GM12891 (cell line): ENCODE results near the gene KPNB1.

Source experiments
- DNase-seq: peaks from one replicate; pipeline ENCODE4 v3.0.0; 2011; ENCODE audit warnings: low spot score; ENCODE audit not compliant: insufficient read length
- FAIRE-seq: peaks from 2 replicates; lab custom pipeline; 2011; peaks lifted over from hg19 to GRCh38; lab: Jason Lieb, UNC
- PAX5 ChIP-seq: IDR thresholded peaks from 2 replicates; pipeline ENCODE4 v1.6.1; 2011; ENCODE audit warnings: low read length, moderate library complexity, mild to moderate bottlenecking; ENCODE audit not compliant: insufficient read depth, severe bottlenecking
- POLR2A ChIP-seq: IDR thresholded peaks from 2 replicates; pipeline ENCODE4 v1.6.1; 2011; ENCODE audit warnings: low read depth, low read length, control low read depth
- POLR2AphosphoS5 ChIP-seq: IDR thresholded peaks from 2 replicates; pipeline ENCODE4 v1.6.1; 2011; ENCODE audit warnings: low read depth, low read length, control low read depth
- POU2F2 ChIP-seq: IDR thresholded peaks from 2 replicates; pipeline ENCODE4 v1.6.1; 2011; ENCODE audit warnings: low read depth, mild to moderate bottlenecking, control low read depth, low read length, moderate library complexity
- SPI1 ChIP-seq: IDR thresholded peaks from 2 replicates; pipeline ENCODE4 v1.6.1; 2011; ENCODE audit warnings: low read depth, low read length, control low read depth
- TAF1 ChIP-seq: IDR thresholded peaks from 2 replicates; pipeline ENCODE4 v1.6.1; 2011; ENCODE audit warnings: low read depth, low read length, control low read depth

KPNB1 gene

DNA sequence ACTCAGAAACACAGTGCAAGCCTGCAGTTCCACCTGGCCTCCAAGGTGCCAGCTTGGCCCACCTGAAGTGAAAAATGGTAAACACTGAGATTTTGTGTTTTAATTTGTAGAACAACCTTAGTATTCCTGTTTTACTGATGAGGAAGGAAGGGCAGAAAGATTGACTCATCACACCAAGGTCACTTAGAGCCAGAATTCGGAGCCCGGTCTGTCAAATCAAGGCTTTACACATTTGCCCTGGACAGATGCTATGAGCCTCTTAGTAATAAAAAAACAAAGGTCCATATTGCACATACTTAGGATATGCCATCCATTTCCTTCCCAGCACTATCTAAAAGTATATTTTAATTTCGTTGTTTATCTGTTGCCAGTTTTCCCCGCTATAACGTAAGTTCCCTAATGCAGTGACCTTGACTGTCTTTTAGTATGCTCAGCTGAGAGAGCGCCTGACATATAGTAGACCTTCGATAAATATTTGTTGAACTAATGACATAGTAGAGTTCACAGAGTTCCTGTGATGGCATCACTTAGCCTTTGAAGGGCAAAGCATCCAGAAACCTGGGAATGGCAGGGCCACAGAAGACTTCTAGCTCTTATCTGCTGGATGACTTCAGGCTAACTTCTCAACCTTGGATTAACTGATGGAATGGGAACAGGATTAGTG is 37.1 kb downstream of the KPNB1 start:
- FAIRE-seq = no peak
- no peak for TF ChIP-seq POLR2A
- no peak for TF ChIP-seq SPI1
- no peak for TF ChIP-seq TAF1
- no peak for TF ChIP-seq PAX5
- no peak for DNase-seq

DNA sequence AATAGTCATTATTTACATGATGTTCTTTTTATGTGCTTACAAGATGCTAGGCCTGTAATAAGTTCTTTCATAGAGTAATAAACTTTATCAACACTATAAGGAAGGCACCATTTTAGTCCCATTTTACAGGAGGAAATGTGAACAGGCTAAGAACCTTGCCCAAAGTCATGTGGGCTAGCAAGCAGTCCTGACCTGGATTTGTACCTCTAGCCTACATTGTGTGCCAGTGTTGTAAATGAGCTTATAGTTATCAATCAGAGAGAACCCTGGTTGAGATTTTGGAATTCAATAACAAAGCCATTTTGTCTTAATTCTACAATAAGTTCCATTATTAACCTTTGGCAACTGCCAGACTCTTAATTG is 37.6 kb downstream of the KPNB1 start:
- DNase-seq (no peak), FAIRE-seq (no peak)
- TF ChIP-seq POU2F2 (no peak), POLR2AphosphoS5 (no peak), TAF1 (no peak), POLR2A (no peak), SPI1 (no peak), PAX5 (no peak)

DNA sequence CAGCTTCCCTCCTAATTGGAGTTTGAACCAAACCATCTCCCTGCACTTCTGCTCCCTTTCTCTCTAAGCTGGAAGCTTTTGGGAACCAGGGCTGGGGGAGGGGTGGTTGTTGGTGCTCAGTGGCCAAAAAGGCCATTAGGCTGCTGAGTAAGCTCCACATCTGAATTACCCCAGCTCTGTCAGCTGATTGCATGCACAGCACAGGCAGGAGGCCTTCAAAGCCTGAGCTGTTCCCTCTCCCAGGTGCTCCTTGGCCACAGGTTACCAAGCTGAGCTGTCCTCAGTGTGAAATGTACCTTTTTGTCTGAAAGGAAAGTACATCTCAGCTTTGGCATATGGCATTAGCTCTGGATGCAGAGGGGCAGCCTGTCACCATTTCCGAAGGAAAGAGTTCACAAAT is 38.0 kb downstream of the KPNB1 start:
- no peak for TF ChIP-seq SPI1
- TF ChIP-seq POLR2A = no peak
- TF ChIP-seq POU2F2 = no peak
- TF ChIP-seq TAF1 = no peak
- TF ChIP-seq PAX5 = no peak
- peak; percentile 31; the same call in 1 of the 2 replicates for TF ChIP-seq POLR2AphosphoS5
- FAIRE-seq = no peak
- DNase-seq = no peak

DNA sequence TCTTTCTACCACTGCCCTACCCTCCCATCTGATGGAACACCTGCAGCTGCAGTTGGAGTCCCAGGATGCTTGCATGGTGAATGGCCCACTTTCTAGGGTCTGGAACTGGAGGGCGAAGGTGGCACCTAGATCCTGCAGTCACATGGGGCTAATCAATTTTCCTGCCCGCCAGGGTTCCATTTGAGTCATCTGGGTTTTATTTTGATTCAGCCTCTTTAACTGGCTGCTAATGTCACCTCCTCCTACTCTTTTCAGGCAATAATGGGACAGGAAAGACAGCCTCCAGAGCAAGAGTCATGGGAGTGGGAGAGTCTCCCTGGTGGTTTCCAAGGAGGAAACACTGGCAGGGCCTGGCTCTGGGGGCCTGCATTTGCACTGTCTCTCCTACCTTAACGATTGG is 40.4 kb downstream of the KPNB1 start:
- no peak for TF ChIP-seq SPI1
- FAIRE-seq (no peak), DNase-seq (no peak)

DNA sequence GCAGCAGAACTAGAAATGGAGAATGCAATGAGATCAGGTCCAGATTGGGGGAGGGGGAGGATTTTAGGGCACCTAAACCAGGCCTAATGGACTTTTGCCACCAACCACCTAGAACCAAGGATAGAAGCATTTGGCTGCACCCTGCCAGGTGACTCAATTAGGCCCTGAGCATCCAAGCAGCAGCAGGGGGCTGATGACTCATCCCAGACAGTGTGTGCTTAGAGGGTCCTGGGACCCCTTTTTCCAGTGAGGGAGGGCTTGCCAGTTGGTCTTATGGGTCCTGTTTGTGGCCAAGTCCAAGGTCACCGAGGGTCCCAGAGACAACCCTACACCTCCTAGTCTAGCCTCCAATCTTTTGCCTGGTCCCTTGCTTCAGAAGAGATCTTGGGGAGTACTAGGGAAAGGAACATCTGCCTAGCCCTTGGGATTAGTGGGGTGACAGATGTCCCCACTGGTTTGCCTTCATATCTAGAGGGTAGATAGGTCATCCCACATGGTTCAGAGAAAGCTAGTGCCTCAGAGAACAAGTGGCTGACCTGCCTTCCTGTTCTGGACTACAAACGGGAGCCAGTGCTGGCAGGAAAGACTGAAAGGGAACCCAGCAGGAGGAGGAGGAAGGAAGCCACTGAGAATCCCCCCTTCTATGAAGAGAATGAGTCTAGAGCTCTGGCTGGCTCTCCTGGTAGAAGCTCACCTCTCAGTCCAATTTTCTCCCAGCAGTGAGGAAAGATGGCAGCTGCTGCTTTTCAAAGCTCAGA is 42.6 kb downstream of the KPNB1 start:
- FAIRE-seq (peak; percentile 9), DNase-seq (no peak)
- TF ChIP-seq SPI1 = no peak
- TF ChIP-seq TAF1 = no peak
- TF ChIP-seq PAX5 = no peak
- no peak for TF ChIP-seq POLR2AphosphoS5
- no peak for TF ChIP-seq POU2F2
- TF ChIP-seq POLR2A = no peak

DNA sequence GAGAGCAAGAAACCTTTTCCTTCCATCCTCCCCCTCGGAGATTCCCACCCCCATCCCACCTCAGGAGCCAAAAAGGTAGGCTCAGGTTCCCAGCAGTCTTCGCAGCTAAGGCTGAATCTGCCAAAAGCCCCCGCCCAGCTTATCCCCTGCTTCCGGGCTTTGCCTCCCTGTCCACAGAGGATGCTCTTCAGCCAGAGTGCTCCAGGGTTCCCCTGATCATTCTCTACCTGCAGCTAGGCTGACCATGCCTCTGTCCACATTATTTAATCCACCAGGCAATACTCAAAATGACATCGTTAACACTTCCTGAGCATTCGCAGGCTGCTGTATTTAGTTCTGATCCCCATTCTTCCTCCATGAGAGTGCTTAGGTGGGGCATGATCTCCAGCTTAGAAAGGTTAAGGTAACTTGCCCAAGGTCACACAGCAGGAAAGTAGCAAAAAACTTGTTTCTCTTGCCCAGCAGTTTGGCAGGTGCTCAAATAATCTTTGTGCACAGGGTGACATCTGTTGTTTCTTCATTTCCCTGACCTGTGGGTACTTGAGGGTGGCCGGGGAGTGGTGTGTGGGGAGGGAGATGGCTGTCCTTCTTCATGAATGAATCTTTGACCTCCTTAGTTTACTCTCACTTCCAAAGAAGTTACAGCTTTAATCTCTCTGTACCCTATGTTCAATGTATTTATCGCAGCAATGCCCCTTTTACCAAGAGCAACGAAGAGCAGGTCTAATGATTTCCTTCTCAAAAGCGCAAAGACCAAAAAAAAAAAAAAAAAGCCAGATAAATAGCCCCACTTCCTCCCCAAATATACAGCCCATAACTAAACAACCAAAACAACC is 43.4 kb downstream of the KPNB1 start:
- peak; percentile 20; the same call in 1 of the 2 replicates for TF ChIP-seq SPI1
- no peak for TF ChIP-seq TAF1
- TF ChIP-seq POLR2AphosphoS5 = no peak
- DNase-seq (no peak), FAIRE-seq (peak; percentile 40)

DNA sequence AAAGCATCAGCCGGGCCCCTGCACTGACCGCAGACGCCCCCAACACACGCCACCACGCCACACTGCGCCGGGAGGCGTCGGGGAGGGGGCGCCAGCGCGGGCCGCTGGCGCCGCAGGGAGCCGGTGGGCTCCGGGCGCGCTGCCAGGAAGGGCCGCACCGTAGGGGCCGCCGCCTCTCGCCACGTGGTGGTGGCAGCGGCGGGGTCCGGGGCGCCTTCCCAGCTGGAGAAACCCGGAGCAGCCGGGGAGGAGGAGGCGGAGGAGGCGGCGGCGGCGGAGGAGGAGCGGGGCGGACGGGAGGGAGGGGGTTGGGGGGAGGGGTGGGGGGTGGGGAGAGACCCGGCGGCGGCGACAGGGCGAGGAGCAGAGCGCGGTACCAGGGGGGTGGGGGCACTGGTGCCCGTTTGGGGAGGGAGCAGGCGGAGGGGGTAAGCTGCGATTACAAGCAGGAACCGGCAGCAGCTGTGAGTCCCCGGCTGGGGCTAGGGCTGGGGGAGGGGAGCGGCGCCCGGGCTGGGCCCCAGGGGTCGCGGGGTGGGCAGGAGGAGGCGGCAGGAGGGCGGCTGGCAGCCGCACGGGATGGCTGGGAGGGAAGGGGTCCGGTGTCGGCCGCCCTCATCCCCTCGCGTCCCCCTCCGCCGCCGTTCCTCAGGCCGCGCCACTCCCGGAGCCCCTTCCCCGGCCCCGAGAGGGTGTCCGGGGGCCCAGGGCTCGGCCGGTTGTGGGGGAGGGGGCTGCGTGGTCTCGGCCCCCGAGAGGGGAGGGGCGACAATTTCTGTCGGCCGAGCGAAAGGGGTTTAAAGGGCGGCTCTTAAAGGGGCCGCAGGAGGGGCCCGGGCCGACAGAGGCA is 44.2 kb downstream of the KPNB1 start, which contains the start of gene TBKBP1:
TSS of gene TBKBP1 (plus strand) at position 431 of the 850 bp plus-strand sequence. CDS start 1,952 bp downstream, outside the sequence.
- TF ChIP-seq PAX5 = no peak
- no peak for TF ChIP-seq TAF1
- no peak for TF ChIP-seq POLR2A
- TF ChIP-seq SPI1 = no peak
- TF ChIP-seq POU2F2 = no peak
- no peak for TF ChIP-seq POLR2AphosphoS5
- DNase-seq = no peak
- no peak for FAIRE-seq

DNA sequence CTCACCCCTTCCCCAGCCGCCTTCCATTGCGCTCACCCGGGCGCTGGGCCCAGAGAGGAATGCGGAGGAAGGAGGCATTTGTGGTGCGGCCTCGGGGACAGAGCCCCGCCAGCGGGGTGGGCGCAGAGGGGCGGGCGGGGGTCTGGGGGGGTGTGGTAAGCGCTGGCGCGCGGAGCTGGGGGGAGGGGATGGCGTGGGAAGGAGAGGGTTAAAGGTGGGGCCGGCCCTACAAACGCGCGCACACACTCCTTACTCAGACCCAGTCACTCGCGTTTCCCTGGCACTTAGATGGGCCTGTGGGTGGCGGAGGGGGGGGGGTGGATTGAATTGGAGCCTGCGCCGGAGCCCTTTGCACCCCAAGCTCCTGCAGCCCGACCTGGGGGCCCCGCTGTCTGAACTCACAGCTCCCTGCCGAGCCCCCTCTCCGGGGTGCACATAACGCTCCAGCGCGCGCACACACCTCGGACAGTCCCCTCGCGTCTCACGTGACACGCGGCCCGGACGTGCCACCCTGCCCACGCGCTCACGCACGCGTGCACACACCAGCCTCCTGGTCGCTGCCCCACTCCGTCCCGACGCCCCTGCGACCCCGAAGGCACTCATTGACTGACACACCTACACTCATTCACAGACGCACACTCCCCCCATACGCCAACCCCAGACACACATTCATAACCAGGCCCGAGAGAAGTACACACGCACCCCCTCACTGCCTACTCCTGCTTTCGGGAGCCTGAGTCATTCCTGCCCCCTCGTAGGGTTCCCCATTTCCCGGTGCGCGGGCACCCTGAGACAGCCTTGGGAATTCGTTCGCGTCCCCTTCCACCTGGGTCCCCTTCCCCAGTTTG is 45.1 kb downstream of the KPNB1 start:
- 0 out of 2 replicates have a peak, but pooled peaks have one; percentile 59 for TF ChIP-seq POU2F2
- TF ChIP-seq POLR2AphosphoS5 = no peak
- FAIRE-seq (peak; percentile 89), DNase-seq (no peak)
